ENCODE data around the gene GSTP1.
"Not testable (repeated sequence)": the region's sequence is repeated elsewhere in the genome, so short reads cannot be mapped to it uniquely, and the experiment has no call there.

The GSTP1 gene

DNA sequence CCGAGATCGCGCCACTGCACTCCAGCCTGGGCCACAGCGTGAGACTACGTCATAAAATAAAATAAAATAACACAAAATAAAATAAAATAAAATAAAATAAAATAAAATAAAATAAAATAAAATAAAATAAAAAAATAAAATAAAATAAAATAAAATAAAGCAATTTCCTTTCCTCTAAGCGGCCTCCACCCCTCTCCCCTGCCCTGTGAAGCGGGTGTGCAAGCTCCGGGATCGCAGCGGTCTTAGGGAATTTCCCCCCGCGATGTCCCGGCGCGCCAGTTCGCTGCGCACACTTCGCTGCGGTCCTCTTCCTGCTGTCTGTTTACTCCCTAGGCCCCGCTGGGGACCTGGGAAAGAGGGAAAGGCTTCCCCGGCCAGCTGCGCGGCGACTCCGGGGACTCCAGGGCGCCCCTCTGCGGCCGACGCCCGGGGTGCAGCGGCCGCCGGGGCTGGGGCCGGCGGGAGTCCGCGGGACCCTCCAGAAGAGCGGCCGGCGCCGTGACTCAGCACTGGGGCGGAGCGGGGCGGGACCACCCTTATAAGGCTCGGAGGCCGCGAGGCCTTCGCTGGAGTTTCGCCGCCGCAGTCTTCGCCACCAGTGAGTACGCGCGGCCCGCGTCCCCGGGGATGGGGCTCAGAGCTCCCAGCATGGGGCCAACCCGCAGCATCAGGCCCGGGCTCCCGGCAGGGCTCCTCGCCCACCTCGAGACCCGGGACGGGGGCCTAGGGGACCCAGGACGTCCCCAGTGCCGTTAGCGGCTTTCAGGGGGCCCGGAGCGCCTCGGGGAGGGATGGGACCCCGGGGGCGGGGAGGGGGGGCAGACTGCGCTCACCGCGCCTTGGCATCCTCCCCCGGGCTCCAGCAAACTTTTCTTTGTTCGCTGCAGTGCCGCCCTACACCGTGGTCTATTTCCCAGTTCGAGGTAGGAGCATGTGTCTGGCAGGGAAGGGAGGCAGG lies at the start of gene GSTP1:
GSTP1 (plus strand) TSS at position 566 of the 958 bp plus-strand sequence; CDS start at position 598, 32 bp downstream.
- DNase-seq: peak; percentile 74 to 83

DNA sequence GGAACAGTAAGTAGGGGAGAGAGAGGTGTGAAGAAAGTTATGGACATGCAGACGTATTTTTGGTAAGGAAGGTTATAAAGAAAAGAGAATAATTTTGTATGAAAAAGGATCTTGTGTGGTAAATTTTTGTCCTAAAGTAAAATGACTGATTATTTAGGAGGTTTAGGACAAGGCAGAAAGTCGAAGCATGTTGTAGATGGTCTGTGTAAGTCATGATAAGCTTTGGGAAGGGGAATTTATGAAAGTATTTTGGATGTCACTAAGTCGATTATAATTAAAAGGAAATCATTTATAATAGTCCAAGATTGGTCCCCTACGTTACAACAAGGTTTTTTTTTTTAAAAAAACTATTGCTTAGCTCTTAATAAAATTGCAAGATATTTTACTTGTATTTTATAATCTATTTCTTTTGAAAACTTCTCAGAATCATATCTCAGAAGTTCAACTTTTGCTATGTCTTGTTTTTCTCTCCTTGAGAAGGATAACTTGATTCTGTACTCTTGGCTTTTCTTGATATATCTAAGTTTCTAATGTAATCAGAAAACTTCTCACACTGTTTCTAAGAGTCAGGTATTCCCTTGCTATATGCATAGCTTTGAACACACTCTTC lies 49.4 kb upstream of the GSTP1 start:
- DNase-seq: no peak

- DNase-seq: no peak
These were observed 48.1 kb upstream of the GSTP1 start for GRCh38 chr11:67535561-67535960.

GRCh38 chr11:67538306-67538705 lies 45.3 kb upstream of the GSTP1 start:
- no peak for DNase-seq

- no peak for DNase-seq
These were observed 44.6 kb upstream of the GSTP1 start for GRCh38 chr11:67538823-67539505.

DNA sequence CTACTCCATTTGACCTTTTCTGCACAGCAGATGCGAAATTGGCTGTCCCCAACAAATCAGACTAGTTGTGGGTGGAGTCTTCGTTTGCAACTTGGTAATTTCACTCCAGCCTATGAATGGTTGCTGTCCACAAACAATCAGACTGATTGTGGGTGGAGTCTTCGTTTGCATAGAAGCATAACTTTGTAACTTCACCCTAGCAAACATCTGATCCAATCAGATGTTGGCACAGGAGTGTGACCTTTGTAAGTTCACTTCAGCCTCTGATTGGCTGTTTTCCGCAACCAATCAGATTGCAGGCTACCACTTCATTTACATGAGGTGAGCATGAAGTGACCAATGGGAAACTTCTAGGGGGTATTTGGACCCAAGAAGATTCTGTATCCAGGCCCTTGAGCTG lies 44.1 kb upstream of the GSTP1 start:
- DNase-seq: no peak

GRCh38 chr11:67541198-67541597 lies 42.4 kb upstream of the GSTP1 start:
- DNase-seq: no peak

- no peak for DNase-seq
These were observed 41.4 kb upstream of the GSTP1 start for GRCh38 chr11:67542169-67542568.

GRCh38 chr11:67542971-67543370 lies 40.6 kb upstream of the GSTP1 start:
- no peak for DNase-seq

GRCh38 chr11:67543585-67543984 lies 40.0 kb upstream of the GSTP1 start:
- DNase-seq: no peak

DNA sequence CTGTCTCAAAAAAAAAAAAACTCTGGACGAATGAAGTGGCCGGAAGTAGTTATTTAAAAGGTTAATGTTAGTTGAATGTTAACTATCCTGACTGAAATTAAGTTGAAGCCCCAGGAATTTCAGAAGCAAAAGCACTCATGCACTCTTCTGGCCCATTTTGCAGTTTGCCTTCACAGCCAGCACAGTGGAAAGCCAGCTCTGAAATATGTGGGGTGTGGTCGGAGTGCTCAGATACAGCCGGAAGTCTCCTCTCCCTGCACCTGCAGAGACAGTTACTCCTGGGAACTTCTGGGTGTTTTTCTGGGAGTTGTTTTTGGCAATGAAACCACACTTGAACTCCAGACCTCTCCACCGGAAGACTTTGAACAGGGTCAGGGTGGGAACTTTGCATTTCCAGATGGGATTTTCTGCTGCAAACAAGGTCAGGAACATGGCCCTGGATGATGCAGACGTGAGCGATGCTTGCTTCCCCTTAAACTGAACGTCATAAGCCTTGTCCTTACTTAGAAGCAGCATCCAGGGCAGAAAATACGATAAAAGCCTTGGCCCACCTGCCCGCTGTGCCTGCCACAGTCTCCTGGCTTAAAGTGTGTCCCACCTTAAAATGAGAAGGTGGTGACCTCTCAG lies 38.9 kb upstream of the GSTP1 start:
- DNase-seq: no peak

DNA sequence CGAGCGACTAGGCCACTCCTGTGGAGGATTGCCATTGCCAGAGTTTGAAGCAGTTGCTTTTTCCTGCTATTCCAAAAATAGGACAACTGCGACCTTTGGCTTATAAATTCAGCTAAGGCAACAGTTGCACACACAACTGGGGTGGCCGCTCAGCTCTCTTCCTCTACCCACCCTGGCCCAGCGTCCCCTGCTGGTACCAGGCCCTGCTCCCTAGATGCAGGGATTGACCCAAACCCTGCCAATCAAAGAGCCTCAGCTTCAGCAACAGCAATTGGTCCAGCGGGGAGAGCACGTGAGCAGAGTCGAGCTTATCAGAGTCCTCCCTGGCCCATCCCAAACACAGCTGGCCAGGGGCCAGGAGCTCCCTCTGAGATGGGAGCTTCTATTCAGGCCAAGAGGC lies 38.3 kb upstream of the GSTP1 start:
- DNase-seq: no peak

- not testable (repeated sequence) for DNase-seq
These were observed 35.5 kb upstream of the GSTP1 start for GRCh38 chr11:67548112-67548511.

DNA sequence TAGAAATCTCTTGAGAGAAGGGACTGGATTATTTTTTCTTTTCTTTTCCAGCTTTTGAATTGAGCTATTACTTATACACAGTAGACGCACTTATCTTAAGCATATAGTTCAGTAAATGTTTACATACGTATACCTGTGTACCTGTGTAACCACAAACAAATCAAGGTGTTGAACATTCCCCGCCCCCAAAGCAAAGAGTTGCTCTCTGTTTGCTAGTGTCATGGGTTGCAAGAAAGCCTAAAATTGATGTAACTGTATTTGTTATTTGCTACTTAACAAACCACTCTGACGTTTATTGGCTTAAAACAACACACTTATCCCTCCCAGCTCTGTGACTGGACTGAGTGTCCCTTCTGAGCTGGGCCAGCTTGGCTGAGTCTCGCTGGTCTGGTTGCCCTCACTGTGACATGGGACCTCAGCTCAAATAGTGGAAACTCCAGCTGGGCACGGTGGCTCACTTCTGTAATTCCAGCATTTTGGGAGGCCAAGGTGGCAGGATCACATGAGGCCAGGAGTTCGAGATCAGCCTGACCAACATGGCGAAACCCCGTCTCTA lies 35.0 kb upstream of the GSTP1 start:
- no peak for DNase-seq

- no peak for DNase-seq
These were observed 32.5 kb upstream of the GSTP1 start for GRCh38 chr11:67551127-67551526.

DNA sequence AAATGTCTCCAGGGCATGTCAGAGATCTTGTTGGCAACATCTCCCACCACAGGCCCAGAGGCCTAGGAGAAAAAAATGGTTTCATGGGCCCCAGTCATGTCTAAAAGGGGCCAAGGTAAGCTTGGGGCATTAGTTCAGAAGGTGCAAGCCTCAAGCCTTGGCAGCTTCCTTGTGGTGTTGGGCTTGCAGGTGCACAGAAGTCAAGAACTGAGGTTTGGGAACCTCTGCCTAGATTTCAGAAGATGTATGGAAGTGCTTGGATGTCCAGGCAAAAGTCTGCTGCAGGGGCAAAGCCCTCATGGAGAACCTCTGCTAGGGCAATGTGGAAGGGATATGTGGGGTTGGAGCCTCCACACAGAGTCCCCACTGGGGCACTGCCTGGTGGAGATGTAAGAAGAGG lies 31.9 kb upstream of the GSTP1 start:
- not testable (repeated sequence) for DNase-seq

DNA sequence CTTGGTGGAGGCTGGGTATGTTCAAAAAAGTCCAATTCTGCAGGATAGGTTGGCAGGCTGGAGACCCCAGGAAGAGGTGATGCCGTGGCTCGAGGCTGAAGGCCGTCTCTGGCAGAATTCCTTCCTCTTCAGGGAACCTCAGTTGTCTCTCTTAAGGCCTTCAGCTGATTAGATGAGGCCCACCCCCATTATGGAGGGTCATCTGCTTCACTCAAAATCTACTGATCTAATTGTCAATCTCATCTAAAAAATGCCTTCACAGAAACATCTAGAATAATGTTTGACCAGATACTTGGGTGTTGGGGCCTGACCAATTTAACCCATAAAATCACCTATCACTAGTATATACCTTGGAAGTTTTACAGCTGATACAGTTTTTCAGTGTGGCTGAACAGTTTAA lies 27.4 kb upstream of the GSTP1 start:
- no peak for DNase-seq

GRCh38 chr11:67558084-67558772 lies 25.4 kb upstream of the GSTP1 start:
- no peak for DNase-seq

- no peak for DNase-seq
These were observed 21.5 kb upstream of the GSTP1 start for GRCh38 chr11:67561971-67562619.

DNA sequence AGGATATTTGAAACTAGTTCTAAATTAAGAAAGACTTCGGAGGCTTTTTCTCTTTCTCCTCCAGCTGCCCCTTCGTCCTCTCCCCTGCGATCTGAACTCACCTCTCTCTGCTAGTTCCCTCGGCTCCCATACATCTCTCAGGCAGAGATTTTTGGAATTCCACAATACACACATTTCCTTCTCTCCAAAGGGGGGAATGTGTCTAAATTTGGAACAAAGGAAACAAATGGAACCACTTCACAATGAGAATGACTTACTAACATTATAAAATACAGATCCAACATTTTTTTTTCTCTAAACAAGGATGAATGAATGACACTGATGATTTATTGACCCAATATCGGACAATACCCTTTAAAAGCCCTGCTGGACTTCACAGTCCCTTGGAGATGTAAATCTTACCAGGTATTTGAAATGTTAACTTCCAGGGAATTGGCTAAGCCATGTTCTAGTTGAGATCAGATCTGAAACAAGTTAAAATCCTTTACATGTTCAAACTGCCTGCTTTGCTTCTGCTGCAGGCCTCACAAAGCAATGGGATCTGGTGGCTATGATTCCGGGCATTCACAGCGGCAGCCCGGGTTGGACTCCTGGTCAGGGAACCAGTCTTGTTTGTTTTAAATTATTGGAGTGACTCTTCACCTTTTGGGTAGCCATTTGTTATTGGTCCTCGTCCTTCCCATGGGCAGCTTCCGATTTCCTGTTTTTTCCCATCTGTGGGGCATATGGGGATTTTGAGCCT lies 20.5 kb upstream of the GSTP1 start:
- no peak for DNase-seq

- not testable (repeated sequence) for DNase-seq
These were observed 19.9 kb upstream of the GSTP1 start for GRCh38 chr11:67563705-67564114.

Data from NCI-H1930 (cell line).